Testis (tissue), 2 donors: ENCODE measurements around the gene BCL2L14.

ENCODE experiments used
- CTCF ChIP-seq, 3 experiments: fragments of 450-650 bp in 2 of 3; fragments of 200-600 bp in 1 of 3; sonication (generic) in 1 of 3; IDR thresholded peaks; one replicate each; pipeline ENCODE4 v1.5.1; 2016 to 2019; ENCODE audit warnings: antibody characterized with exemption in 3 of 3, mild to moderate bottlenecking in 2 of 3, moderate library complexity in 1 of 3
- POLR2A ChIP-seq: fragments of 450-650 bp; IDR thresholded peaks from one replicate; pipeline ENCODE4 v1.6.1; 2017; ENCODE audit warnings: antibody characterized with exemption, mild to moderate bottlenecking, moderate library complexity

GRCh38 chr12:12051668-12052067 is 19.1 kb upstream of the BCL2L14 start:
- no peak for TF ChIP-seq CTCF (IDR thresholded peaks at IDR 0.05)
- TF ChIP-seq POLR2A = no peak
